Suppressor macrophage treated with lipopolysaccharide for 1 hour (primary cell): ENCODE results near the gene AMBRA1.
"Not testable (repeated sequence)": the region's sequence is repeated elsewhere in the genome, so short reads cannot be mapped to it uniquely, and the experiment has no call there.

Source experiments
- DNase-seq, 3 donors: peaks; one replicate each; pipeline ENCODE4 v3.0.0-alpha.2; 2020 to 2022

The AMBRA1 gene

DNA sequence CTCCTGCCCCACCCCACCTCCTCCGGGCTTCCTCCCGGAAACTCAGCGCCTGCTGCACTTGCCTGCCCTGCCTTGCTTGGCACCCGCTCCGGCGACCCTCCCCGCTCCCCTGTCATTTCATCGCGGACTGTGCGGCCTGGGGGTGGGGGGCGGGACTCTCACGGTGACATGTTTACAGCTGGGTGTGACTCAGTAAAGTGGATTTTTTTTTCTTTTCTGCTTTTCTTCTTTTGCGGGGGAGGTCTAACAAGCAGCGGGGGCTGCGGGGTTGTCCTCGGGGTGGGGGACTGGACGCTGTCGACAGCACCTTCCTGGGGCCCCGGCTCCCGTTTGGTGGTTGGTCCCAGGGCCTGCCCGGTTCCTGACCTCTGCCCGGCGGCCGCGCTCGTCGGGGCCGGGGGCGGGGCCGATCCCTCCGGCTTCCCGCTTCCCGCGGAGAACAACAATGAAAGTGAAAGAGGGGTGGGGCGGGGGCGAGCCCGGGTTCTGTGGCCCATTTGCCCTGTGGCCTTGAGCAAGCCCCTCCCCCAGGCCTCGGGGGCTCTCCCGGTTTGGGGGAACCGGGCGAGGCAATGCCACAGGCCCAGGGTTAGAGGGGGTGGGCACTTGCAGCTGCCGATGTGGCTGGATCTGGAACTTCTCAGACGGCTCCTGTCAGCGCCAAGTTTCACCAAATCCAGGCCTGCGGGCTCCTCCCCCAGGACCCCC, 213.3 kb downstream of the AMBRA1 start:
- DNase-seq: peak; percentile 81 to 93 (median 89)

- DNase-seq: not testable (repeated sequence)
Measured at GRCh38 chr11:46379482-46380293, 214.1 kb downstream of the AMBRA1 start.

DNA sequence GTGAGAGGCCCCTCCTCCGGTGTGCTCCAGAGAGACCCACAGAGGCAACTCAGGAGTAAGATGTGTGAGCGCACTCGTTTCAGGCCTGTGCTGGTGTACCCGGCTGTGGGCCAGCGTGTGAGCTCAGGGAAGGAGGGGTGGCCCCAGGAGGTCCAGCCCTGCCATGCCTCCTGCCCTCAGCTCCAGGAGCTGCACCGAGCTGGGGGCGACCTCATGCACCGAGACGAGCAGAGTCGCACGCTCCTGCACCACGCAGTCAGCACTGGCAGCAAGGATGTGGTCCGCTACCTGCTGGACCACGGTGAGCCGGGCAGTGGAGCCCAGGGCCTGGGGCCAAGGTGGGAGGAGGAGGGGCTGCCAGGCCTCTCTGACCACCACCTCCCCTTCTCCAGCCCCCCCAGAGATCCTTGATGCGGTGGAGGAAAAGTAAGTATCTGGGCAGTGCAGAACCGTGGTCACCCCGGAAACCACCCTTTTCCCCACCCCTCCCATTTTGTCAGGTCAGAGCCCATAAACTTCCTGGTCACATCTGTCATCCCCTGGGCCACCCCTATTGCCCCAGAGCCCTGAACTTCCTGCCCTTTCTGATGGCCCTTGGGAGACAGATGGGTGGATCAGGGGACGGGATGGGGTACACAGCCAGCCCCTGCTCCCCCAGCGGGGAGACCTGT, 214.9 kb downstream of the AMBRA1 start:
- DNase-seq: peak; percentile 31 to 44 (median 42)

DNA sequence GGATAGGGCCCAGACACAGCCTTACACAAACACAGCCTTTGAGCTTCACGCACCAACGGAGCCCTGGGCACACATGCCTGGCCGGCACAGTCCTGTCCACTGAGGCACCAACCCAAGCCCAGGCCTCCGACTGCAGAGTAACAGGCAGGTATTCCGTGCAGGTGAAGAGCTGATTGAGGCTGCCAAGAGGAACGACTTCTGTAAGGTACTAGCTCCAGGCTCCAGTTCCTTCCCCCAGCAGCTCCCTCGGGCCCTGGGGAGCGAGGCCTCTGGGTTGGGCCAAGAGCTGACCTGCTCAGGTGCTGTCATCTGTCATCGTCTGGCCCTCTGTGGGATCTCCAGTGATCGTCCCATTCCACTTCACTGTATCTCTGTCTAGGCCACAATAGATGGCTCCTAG, 215.5 kb downstream of the AMBRA1 start:
- no peak for DNase-seq

- DNase-seq: no peak
Measured at GRCh38 chr11:46377831-46378230, 216.0 kb downstream of the AMBRA1 start.

- no peak for DNase-seq
Measured at GRCh38 chr11:46377290-46377689, 216.5 kb downstream of the AMBRA1 start.

DNA sequence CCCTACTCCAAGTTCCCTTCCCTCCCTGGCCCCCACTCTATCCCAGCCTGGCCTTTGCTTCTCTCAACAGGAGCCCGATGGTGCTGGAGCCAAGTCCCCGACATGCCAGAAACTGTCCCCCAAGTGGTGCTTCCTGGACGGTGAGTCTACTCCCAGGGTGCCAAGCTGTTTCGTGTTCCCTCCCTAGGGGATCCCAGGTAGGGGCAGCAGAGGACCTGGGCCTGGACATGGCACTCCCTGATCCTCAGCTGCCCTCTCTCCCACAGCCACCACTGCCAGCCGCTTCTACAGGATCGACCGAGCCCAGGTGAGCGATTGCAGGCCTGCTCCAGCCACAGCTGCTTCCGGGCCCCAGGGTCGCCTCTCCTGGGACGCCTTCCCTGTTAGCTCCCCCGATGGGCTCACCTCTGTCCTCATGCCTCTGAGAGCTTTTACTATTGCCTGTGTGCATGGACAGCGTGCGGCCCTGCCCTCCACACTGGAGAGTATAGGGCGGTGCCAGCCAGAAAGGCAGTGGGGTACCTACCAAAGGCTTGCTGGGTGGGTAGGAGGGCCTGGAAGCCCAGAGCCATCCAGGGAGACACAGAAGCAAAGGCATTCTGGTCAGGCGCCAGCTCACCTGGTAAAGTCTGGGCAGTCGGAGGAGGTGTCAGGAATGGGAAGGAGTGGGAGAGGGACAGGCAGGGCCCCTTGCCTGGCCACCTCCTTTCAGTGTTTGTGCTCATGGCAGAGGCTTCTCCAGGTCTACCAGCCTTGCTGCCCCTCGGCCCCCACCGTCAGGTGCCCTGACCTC, 217.4 kb downstream of the AMBRA1 start:
- no peak for DNase-seq

- DNase-seq: no peak
Measured at GRCh38 chr11:46375392-46376101, 218.3 kb downstream of the AMBRA1 start.

- no peak for DNase-seq
Measured at GRCh38 chr11:46374815-46375214, 219.0 kb downstream of the AMBRA1 start.

DNA sequence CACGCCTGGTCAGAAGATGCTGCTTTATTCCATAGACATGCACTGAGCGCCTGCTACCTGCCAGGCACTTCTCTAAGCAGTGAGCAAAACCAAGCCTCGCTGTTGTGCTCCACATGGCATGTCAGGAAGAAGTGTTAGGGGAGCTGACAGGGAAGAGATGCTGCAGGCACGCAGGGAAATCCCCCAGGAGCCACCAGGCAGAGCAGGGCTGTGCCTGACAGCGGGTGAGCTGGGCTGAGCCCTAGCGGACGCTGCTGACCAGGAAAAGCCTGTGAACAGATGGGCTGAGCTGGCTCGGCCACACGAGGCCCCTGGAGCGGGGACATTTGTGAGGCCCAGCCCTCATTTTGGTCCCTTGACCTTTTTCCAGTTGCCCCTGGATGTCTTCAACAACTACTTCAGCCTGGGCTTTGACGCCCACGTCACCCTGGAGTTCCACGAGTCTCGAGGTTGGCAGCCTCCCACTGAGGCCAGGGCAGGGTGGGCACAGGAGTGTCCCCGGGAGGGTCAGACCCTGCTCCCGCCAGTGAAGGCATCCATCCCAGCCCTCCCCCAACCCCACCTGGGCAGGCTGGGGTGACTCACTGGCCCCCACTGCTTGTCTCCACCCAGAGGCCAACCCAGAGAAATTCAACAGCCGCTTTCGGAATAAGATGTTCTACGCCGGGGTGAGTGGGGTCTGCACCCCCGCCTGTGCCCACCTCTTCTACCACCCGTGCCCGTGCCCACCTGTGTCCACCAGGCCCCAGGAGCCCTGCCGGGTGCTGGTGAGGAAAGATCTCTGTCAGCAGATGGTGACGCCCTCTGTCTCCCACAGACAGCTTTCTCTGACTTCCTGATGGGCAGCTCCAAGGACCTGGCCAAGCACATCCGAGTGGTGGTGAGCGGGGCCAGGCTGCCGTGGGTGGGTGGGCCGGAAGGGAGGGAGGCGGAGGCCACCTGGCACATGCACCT, 219.8 kb downstream of the AMBRA1 start:
- DNase-seq: no peak

DNA sequence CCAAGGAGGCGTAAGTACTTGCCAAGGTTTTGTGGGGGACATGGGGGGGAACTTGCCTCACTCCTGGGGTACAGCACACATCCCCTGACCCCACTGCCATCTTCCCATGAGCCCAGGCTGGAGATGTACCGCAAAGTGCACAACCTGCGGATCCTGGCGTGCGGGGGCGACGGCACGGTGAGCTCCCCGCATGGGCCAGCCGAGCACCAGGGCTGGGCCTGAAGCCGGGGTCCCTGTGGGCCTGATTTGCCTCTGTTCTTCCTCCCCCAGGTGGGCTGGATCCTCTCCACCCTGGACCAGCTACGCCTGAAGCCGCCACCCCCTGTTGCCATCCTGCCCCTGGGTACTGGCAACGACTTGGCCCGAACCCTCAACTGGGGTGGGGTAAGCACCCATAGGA, 221.3 kb downstream of the AMBRA1 start:
- not testable (repeated sequence) for DNase-seq

DNA sequence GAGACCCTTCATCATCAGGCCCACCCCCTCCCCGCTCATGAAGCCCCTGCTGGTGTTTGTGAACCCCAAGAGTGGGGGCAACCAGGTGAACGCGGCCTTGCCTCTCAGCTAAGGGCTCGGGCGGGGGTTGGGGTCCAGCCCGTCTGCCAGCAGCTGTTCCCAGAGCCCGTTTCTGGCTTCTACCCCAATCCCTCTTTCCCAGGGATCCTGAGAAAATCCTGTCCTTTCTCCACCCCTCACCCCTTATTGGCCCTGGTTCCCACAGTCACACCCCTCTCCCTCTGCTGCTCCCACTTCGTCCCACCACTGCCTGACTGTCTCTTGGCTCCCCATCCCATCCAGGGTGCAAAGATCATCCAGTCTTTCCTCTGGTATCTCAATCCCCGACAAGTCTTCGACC, 221.7 kb downstream of the AMBRA1 start:
- no peak for DNase-seq

GRCh38 chr11:46371262-46371661, 222.6 kb downstream of the AMBRA1 start:
- not testable (repeated sequence) for DNase-seq

DNA sequence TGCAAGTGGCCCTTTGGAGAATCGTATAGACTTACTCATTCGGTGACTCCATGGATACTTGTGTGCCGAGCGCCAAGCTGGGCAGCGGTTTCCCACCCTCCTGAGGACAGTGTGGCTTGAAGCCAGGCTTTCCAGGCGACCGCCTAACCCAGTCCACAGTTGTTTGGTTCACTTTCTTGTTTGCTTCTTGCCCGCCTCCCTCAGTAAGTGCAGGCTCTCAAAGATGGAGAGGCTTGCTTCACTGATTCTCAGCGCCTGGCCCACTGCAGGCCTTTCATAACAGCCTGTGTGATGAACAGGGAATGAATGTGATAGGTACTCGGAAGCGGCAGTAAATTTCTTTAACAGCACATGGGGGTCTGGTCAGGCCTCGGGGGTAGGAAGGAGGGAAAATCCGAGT, 223.6 kb downstream of the AMBRA1 start:
- no peak for DNase-seq

GRCh38 chr11:46369458-46370152, 224.2 kb downstream of the AMBRA1 start:
- peak; percentile 68 to 82 (median 75) for DNase-seq

DNA sequence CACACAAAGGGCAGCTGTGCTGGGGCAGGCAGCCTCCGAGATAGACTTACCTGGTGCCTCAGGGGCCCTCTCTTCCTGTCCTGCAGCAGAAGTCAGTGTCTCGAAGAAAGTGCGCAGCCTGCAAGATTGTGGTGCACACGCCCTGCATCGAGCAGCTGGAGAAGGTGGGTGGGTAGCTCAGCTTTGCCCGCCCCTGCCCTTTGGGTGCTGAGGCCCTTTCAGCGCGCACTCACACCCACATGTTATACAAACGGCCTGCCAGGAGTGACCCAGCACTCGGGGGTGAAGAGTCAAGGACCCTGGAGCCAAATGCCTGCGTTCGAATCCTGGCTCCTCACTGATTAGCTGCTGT, 225.9 kb downstream of the AMBRA1 start:
- no peak for DNase-seq

GRCh38 chr11:46367244-46367915, 226.4 kb downstream of the AMBRA1 start:
- DNase-seq: peak; percentile 77 to 89 (median 81)

GRCh38 chr11:46366661-46367161, 227.1 kb downstream of the AMBRA1 start:
- no peak for DNase-seq

DNA sequence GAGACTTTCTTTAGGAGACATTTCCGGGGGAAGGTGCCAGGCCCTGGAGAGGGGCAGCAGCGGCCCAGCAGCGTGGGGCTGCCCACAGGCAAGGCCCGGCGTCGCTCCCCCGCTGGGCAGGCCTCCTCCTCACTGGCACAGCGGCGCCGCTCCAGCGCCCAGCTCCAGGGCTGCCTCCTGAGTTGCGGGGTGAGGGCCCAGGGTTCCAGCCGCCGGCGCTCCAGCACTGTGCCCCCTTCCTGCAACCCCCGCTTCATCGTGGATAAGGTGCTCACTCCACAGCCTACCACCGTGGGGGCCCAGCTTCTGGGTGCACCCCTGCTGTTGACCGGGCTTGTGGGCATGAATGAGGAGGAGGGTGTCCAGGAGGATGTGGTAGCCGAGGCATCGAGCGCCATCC, 227.6 kb downstream of the AMBRA1 start:
- no peak for DNase-seq

DNA sequence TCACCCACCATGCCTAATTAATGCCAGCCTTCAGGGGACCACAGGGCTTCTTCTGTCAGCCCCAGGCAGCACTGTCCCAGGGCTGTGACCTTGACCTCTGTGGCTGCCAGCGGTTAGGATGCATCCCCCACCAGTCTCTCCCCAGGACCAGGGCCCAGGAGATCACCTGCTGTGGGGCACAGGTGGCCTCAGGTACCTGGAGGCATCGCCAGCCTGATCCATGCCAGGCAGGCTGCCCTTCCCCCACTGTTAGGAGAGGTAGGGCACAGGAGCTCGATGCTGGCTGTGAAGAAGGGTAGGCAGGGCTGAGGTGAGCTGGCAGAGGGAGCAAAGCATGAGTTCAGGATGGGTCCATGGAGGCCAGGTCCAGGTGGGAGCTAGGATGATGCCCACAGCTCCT, 229.0 kb downstream of the AMBRA1 start:
- no peak for DNase-seq
